ENCODE results near the gene GCGR.

GRCh38 chr17:81840826-81841778, 37.2 kb downstream of the GCGR start:
- TF ChIP-seq TARDBP (IDR thresholded peaks at IDR 0.05) (no peak), ZNF384 (IDR thresholded peaks at IDR 0.05) (no peak), SP1 (IDR thresholded peaks at IDR 0.05) (no peak), FOXM1 (IDR thresholded peaks at IDR 0.05; ENCODE audit: borderline replicate concordance) (no peak), ELF4 (IDR thresholded peaks at IDR 0.05) (no peak)
